ENCODE measurements around the gene RNASE8. TPM values are rescaled to one million over a fixed set of nuclear protein-coding genes. Genes with fewer than 3 reads are reported as not detected.

The RNASE8 gene
- total RNA-seq, 1 experiment from 2014 or later: not detected

DNA sequence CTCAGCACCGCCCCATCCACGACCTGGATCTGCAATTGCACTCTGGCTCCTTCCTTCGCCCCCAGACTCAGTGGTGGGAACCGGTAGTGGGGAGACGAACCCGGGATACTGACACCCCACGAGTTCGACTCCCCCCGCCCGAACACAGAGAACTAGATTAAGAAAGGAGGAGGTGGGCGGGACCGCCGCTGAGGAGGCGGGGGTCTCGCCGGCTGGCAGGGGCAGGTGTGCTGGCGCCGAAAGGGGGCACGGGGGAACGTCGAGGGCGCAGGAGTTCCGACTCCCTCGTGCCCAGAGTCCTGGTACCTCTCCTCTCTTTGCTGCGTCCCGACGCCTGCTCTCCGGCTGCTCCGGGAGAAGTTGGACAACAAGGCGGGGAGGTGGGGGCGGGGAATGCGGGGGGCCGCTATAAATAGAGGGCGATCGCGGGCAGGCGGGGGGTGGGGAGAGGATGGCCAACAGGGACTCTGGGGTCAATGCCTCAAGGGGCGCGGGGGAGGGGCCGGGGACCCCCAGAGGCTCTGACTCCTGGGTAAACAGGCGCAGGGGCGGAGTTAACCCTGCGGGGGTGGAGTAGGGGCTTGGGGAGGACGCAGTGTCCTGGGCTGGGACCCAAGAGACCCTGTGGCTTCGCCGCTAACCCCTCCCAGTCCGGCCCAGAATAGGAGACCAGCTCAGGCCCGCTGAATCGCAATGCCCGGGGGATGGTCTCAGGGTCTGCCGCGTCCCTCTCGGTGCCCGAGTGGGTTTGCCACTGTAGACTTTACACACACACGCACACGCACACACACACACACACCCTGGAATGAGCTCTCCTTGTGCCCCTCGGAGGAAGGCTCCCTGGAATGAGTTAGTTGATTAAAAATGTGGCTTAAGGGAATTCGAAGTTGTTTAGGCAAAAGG lies 32.0 kb upstream of the RNASE8 start:
- no peak for DNase-seq
- H3K79me2 ChIP-seq (ENCODE audit: low read length): no peaks in the 10 kb centered on the region
- no peak overlapping the region for H2AFZ ChIP-seq (ENCODE audit: low read length)
- no peaks in the 10 kb centered on the region for H3K9me3 ChIP-seq (ENCODE audit: low read length)
- H3K36me3 ChIP-seq (ENCODE audit: insufficient read depth, low read length): no peaks in the 10 kb centered on the region
- H3K4me3 ChIP-seq (ENCODE audit: low read length): no peak overlapping the region
- no peak overlapping the region for H3K9ac ChIP-seq (ENCODE audit: low read length)
- H3K4me2 ChIP-seq (ENCODE audit: low read depth, low read length, poor library complexity, severe bottlenecking): no peak overlapping the region
- H3K27ac ChIP-seq (ENCODE audit: low read length): no peak overlapping the region
- H3K4me1 ChIP-seq (ENCODE audit: low read length): no peaks in the 10 kb centered on the region
- H3K9me2 ChIP-seq (replicated peaks; ENCODE audit: insufficient read depth, low read length): no peaks in the 10 kb centered on the region
- H4K20me1 ChIP-seq (ENCODE audit: insufficient read depth, low read depth, low read length): 0 out of 2 replicates have a peak, but pooled peaks cover 3% of the 10 kb centered on the region
- no peaks in the 10 kb centered on the region; the same call in 1 of the 2 replicates for H3K27me3 ChIP-seq (ENCODE audit: low read length)

GRCh38 chr14:21026274-21026987 lies 31.2 kb upstream of the RNASE8 start:
- Histone ChIP-seq H2AFZ (ENCODE audit: low read length) (no peak overlapping the region), H3K4me3 (ENCODE audit: low read length) (no peak overlapping the region), H4K20me1 (ENCODE audit: insufficient read depth, low read depth, low read length) (0 out of 2 replicates have a peak, but pooled peaks cover 3% of the 10 kb centered on the region), H3K4me2 (ENCODE audit: low read depth, low read length, poor library complexity, severe bottlenecking) (no peak overlapping the region), H3K9me2 (replicated peaks; ENCODE audit: insufficient read depth, low read length) (no peaks in the 10 kb centered on the region), H3K9ac (ENCODE audit: low read length) (no peak overlapping the region), H3K79me2 (ENCODE audit: low read length) (no peaks in the 10 kb centered on the region), H3K27me3 (ENCODE audit: low read length) (no peaks in the 10 kb centered on the region; the same call in 1 of the 2 replicates), H3K9me3 (ENCODE audit: low read length) (no peaks in the 10 kb centered on the region), H3K36me3 (ENCODE audit: insufficient read depth, low read length) (no peaks in the 10 kb centered on the region), H3K27ac (ENCODE audit: low read length) (no peak overlapping the region), H3K4me1 (ENCODE audit: low read length) (no peaks in the 10 kb centered on the region)
- DNase-seq: no peak

- no peaks in the 10 kb centered on the region for H3K79me2 ChIP-seq (ENCODE audit: low read length)
- no peaks in the 10 kb centered on the region for H3K36me3 ChIP-seq (ENCODE audit: insufficient read depth, low read length)
- no peak overlapping the region for H3K4me2 ChIP-seq (ENCODE audit: low read depth, low read length, poor library complexity, severe bottlenecking)
- no peak overlapping the region for H3K4me3 ChIP-seq (ENCODE audit: low read length)
- H3K9me2 ChIP-seq (replicated peaks; ENCODE audit: insufficient read depth, low read length): no peaks in the 10 kb centered on the region
- no peaks in the 10 kb centered on the region for H3K9me3 ChIP-seq (ENCODE audit: low read length)
- H3K27me3 ChIP-seq (ENCODE audit: low read length): no peaks in the 10 kb centered on the region
- no peak overlapping the region for H3K9ac ChIP-seq (ENCODE audit: low read length)
- H2AFZ ChIP-seq (ENCODE audit: low read length): no peak overlapping the region
- H3K27ac ChIP-seq (ENCODE audit: low read length): no peak overlapping the region
- no peaks in the 10 kb centered on the region for H3K4me1 ChIP-seq (ENCODE audit: low read length)
- DNase-seq: no peak
- 0 out of 2 replicates have a peak, but pooled peaks cover 3% of the 10 kb centered on the region for H4K20me1 ChIP-seq (ENCODE audit: insufficient read depth, low read depth, low read length)
These were observed 30.7 kb upstream of the RNASE8 start for GRCh38 chr14:21026988-21027315.

DNA sequence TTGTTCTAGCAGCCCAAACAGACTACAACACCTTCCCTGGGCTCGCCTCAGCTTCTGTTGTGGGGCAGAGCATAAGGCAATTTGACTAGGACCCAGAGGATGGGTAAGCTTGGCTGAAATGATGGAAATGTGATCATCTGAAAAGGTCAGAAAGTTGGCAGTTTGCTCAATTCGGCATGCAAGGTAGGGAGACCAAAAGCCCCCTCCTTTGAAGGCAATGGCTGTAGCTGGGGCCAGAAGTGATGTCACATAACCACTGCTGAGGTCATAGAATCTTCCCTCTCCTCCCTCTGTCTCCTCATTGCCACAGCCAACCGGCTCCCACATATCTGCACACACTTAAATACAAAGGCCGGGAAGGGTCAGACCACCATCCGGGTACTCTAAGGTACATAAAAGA lies 27.7 kb upstream of the RNASE8 start, which contains the start of gene TPPP2:
Gene TPPP2, plus strand, starts transcription at position 301 of the 400 bp plus-strand sequence. CDS start 365 bp downstream, outside the sequence.
- no peak within 1 kb of the TSS for H3K4me2 ChIP-seq (ENCODE audit: low read depth, low read length, poor library complexity, severe bottlenecking)
- no peaks in the 10 kb centered on the region for H3K27me3 ChIP-seq (ENCODE audit: low read length)
- no peaks in the 10 kb centered on the region for H3K79me2 ChIP-seq (ENCODE audit: low read length)
- H3K4me3 ChIP-seq (ENCODE audit: low read length): no peak within 1 kb of the TSS
- no peak within 1 kb of the TSS for H2AFZ ChIP-seq (ENCODE audit: low read length)
- H3K9ac ChIP-seq (ENCODE audit: low read length): no peak within 1 kb of the TSS
- no peaks in the 10 kb centered on the region for H3K4me1 ChIP-seq (ENCODE audit: low read length)
- 0 out of 2 replicates have a peak, but pooled peaks cover 3% of the 10 kb centered on the region for H4K20me1 ChIP-seq (ENCODE audit: insufficient read depth, low read depth, low read length)
- no peaks in the 10 kb centered on the region for H3K36me3 ChIP-seq (ENCODE audit: insufficient read depth, low read length)
- H3K27ac ChIP-seq (ENCODE audit: low read length): no peak within 1 kb of the TSS
- H3K9me2 ChIP-seq (replicated peaks; ENCODE audit: insufficient read depth, low read length): no peaks in the 10 kb centered on the region
- no peaks in the 10 kb centered on the region for H3K9me3 ChIP-seq (ENCODE audit: low read length)
- DNase-seq: no peak

DNA sequence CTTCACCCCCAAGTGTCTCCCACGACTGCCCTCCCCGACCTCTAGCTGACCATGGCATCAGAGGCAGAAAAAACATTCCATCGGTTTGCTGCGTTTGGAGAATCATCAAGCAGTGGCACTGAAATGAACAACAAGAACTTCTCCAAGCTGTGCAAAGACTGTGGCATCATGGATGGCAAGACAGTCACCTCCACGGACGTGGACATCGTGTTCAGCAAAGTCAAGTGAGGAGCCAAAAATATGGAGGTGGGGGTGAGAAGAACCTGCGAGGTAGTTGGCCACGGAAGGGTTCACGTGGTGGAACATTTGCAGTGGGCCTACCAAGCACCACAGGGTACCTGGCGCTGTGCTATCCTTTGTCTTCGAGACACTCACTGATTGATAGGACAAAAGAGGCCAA lies 27.1 kb upstream of the RNASE8 start:
- Histone ChIP-seq H3K4me3 (ENCODE audit: low read length) (no peak overlapping the region), H3K4me1 (ENCODE audit: low read length) (no peaks in the 10 kb centered on the region), H3K9ac (ENCODE audit: low read length) (no peak overlapping the region), H3K36me3 (ENCODE audit: insufficient read depth, low read length) (no peaks in the 10 kb centered on the region), H3K9me2 (replicated peaks; ENCODE audit: insufficient read depth, low read length) (no peaks in the 10 kb centered on the region), H3K9me3 (ENCODE audit: low read length) (no peaks in the 10 kb centered on the region), H3K27me3 (ENCODE audit: low read length) (no peaks in the 10 kb centered on the region), H2AFZ (ENCODE audit: low read length) (no peak overlapping the region), H3K27ac (ENCODE audit: low read length) (no peak overlapping the region), H4K20me1 (ENCODE audit: insufficient read depth, low read depth, low read length) (0 out of 2 replicates have a peak, but pooled peaks cover 3% of the 10 kb centered on the region), H3K4me2 (ENCODE audit: low read depth, low read length, poor library complexity, severe bottlenecking) (no peak overlapping the region), H3K79me2 (ENCODE audit: low read length) (no peaks in the 10 kb centered on the region)
- no peak for DNase-seq

DNA sequence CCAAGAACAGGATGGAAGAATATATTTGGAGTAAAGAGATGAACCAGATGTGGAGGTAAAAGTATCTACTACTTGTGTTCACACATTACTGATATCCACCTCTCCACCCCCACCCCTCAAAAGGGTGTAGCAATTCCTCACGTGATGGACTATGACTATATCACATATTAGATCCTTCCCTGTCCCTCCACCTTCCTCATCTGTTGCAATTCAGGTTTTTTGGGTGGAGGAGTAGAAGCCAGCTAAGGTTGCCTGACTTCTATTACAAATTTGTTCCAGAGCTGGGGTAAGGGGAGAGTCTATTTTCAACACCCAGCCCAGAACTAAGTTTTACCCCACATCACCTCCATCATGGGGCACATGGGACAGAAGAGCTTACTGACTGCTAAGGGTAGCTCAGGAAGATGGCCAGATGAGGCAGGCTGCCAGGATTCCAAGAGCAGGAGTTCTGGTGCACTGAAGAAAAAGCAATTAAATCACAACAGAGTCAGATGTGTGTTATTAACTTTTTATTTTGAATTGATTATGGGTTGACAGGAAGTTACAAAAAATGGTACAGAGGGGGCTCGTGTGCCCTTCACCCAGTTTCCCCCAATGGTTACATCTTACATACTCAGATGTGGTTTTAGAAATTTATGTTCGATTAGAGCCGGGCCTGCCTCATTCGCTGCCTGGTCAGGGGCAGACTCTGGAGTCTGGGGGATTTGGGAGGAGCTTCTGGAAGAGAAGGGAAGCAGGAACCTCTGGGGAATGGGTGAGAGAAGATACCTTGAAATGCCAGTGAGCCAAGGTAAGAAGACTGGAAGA lies 25.1 kb upstream of the RNASE8 start:
- Histone ChIP-seq H3K27me3 (ENCODE audit: low read length) (no peaks in the 10 kb centered on the region), H3K4me2 (ENCODE audit: low read depth, low read length, poor library complexity, severe bottlenecking) (no peak overlapping the region), H3K9ac (ENCODE audit: low read length) (no peak overlapping the region), H3K9me2 (replicated peaks; ENCODE audit: insufficient read depth, low read length) (no peaks in the 10 kb centered on the region), H4K20me1 (ENCODE audit: insufficient read depth, low read depth, low read length) (no peaks in the 10 kb centered on the region), H3K36me3 (ENCODE audit: insufficient read depth, low read length) (no peaks in the 10 kb centered on the region), H3K9me3 (ENCODE audit: low read length) (no peaks in the 10 kb centered on the region), H3K4me1 (ENCODE audit: low read length) (no peaks in the 10 kb centered on the region), H3K79me2 (ENCODE audit: low read length) (no peaks in the 10 kb centered on the region), H2AFZ (ENCODE audit: low read length) (no peak overlapping the region), H3K4me3 (ENCODE audit: low read length) (no peak overlapping the region), H3K27ac (ENCODE audit: low read length) (no peak overlapping the region)
- no peak for DNase-seq

DNA sequence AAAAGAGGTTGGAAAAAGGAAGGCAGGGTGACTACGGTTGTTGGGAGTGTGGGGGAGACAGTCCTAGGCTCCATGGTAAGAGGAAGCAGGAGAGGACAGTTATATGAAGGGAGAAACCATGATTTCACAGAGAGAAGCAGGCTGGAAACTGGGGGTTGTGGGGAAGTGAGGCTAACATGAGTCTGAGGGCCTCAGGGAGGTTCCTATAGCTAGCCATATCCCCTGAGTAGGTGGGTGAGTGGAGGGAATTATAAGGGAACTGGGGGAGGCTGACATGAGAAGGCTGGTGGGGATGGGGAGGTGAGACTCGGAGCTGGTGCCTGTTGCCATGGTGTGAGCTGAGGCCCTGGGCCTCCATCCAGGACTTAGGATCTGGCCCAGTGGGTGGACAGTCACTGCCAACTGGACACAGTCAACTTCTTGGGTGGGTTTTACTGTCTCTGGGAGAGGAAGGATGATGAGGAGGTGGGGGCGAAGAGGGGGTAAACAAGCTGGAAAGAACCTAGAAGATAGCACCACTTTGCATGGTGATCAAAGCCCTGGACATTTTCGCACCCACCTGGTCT lies 24.4 kb upstream of the RNASE8 start:
- no peaks in the 10 kb centered on the region for H3K27me3 ChIP-seq (ENCODE audit: low read length)
- no peak overlapping the region for H3K4me3 ChIP-seq (ENCODE audit: low read length)
- no peaks in the 10 kb centered on the region for H3K36me3 ChIP-seq (ENCODE audit: insufficient read depth, low read length)
- no peak overlapping the region for H3K27ac ChIP-seq (ENCODE audit: low read length)
- no peaks in the 10 kb centered on the region for H4K20me1 ChIP-seq (ENCODE audit: insufficient read depth, low read depth, low read length)
- H2AFZ ChIP-seq (ENCODE audit: low read length): no peak overlapping the region
- no peaks in the 10 kb centered on the region for H3K9me2 ChIP-seq (replicated peaks; ENCODE audit: insufficient read depth, low read length)
- no peaks in the 10 kb centered on the region for H3K4me1 ChIP-seq (ENCODE audit: low read length)
- H3K9me3 ChIP-seq (ENCODE audit: low read length): no peaks in the 10 kb centered on the region
- H3K9ac ChIP-seq (ENCODE audit: low read length): no peak overlapping the region
- DNase-seq: no peak
- H3K79me2 ChIP-seq (ENCODE audit: low read length): no peaks in the 10 kb centered on the region
- no peak overlapping the region for H3K4me2 ChIP-seq (ENCODE audit: low read depth, low read length, poor library complexity, severe bottlenecking)
